Neuronal stem cell (in vitro differentiated cells): ENCODE results near the gene MCM10.

Experiments
- DNase-seq: peaks from one replicate; pipeline ENCODE4 v3.0.0-alpha.2; 2013; ENCODE audit warnings: low spot score
- H2AFZ ChIP-seq: one replicate; pipeline ENCODE4 v1.6.1; 2013; ENCODE audit warnings: mild to moderate bottlenecking, low read length, inconsistent platforms
- H2AK5ac ChIP-seq: 2 replicates; pipeline ENCODE4 v1.6.1; 2013; ENCODE audit warnings: low read depth, mild to moderate bottlenecking, inconsistent platforms, low read length, moderate library complexity, mixed read lengths
- H2BK120ac ChIP-seq: 2 replicates; pipeline ENCODE4 v1.6.1; 2013; ENCODE audit warnings: low read depth, mild to moderate bottlenecking, inconsistent platforms, low read length, moderate library complexity, mixed read lengths
- H2BK12ac ChIP-seq: one replicate; pipeline ENCODE4 v1.6.1; 2013; ENCODE audit warnings: low read length, inconsistent platforms
- H2BK15ac ChIP-seq: 2 replicates; pipeline ENCODE4 v1.6.1; 2013; ENCODE audit warnings: mild to moderate bottlenecking, low read length, inconsistent platforms, mixed read lengths
- H2BK5ac ChIP-seq: one replicate; pipeline ENCODE4 v1.6.1; 2013; ENCODE audit warnings: inconsistent platforms, mild to moderate bottlenecking, low read length, moderate library complexity
- H3K14ac ChIP-seq: one replicate; pipeline ENCODE4 v1.6.1; 2013; ENCODE audit warnings: low read length, inconsistent platforms
- H3K18ac ChIP-seq: 2 replicates; pipeline ENCODE4 v1.6.1; 2013; ENCODE audit warnings: low read length, inconsistent platforms
- H3K23ac ChIP-seq: 2 replicates; pipeline ENCODE4 v1.6.1; 2013; ENCODE audit warnings: low read depth, mild to moderate bottlenecking, mixed read lengths, low read length, inconsistent platforms; ENCODE audit not compliant: poor library complexity
- H3K27ac ChIP-seq: replicated peaks from 3 replicates; pipeline ENCODE4 v1.5.1; 2013; ENCODE audit warnings: low read length, inconsistent platforms
- H3K27me3 ChIP-seq, 3 experiments: 2 replicates each; pipeline ENCODE4 v1.6.1; 2013; ENCODE audit warnings: low read length in 3 of 3, mild to moderate bottlenecking in 2 of 3, inconsistent platforms in 1 of 3, low read depth in 1 of 3, mixed read lengths in 1 of 3, moderate library complexity in 1 of 3; ENCODE audit not compliant: control insufficient read depth in 3 of 3, insufficient read depth in 3 of 3
- H3K36me3 ChIP-seq, 2 donors: replicated peaks in 1 of 2; 2 replicates each; pipeline ENCODE4 v1.6.1; 2013; ENCODE audit warnings: low read length in 2 of 2; ENCODE audit not compliant: control insufficient read depth in 2 of 2, insufficient read depth in 2 of 2
- H3K4ac ChIP-seq: 2 replicates; pipeline ENCODE4 v1.6.1; 2013; ENCODE audit warnings: inconsistent platforms, mild to moderate bottlenecking, low read length, moderate library complexity
- H3K4me1 ChIP-seq, 2 donors: 1 replicate in 1 of 2; 2 replicates in 1 of 2; pipeline ENCODE4 v1.6.1; 2013; ENCODE audit warnings: low read length in 2 of 2, low read depth in 1 of 2; ENCODE audit not compliant: control insufficient read depth in 2 of 2, insufficient read depth in 1 of 2
- H3K4me2 ChIP-seq: one replicate; pipeline ENCODE4 v1.6.1; 2013; ENCODE audit warnings: mild to moderate bottlenecking, low read length, inconsistent platforms; ENCODE audit not compliant: insufficient read depth, poor library complexity, severe bottlenecking
- H3K4me3 ChIP-seq, 2 donors: 2 replicates each; pipeline ENCODE4 v1.5.1; 2013; ENCODE audit warnings: low read length in 2 of 2, mild to moderate bottlenecking in 2 of 2, inconsistent platforms in 1 of 2, moderate library complexity in 1 of 2
- H3K79me1 ChIP-seq: one replicate; pipeline ENCODE4 v1.6.1; 2013; ENCODE audit warnings: low read depth, mild to moderate bottlenecking, inconsistent platforms, low read length, moderate library complexity
- H3K9ac ChIP-seq: one replicate; pipeline ENCODE4 v1.6.1; 2013; ENCODE audit warnings: mild to moderate bottlenecking, low read depth, low read length, inconsistent platforms; ENCODE audit not compliant: poor library complexity
- H3K9me3 ChIP-seq, 2 donors: replicated peaks in 1 of 2; 2 replicates each; pipeline versions ENCODE3 to v1.6.1; 2013; ENCODE audit warnings: low read length in 2 of 2, mild to moderate bottlenecking in 2 of 2, inconsistent platforms in 1 of 2, low read depth in 1 of 2, mixed read lengths in 1 of 2, moderate library complexity in 1 of 2; ENCODE audit not compliant: control insufficient read depth in 2 of 2, insufficient read depth in 1 of 2
- H4K8ac ChIP-seq: one replicate; pipeline ENCODE4 v1.6.1; 2013; ENCODE audit warnings: low read depth, mild to moderate bottlenecking, inconsistent platforms, low read length, moderate library complexity
- H4K91ac ChIP-seq: one replicate; pipeline ENCODE4 v1.6.1; 2013; ENCODE audit warnings: low read length, low read depth, mild to moderate bottlenecking, inconsistent platforms; ENCODE audit not compliant: poor library complexity
- WGBS, 2 donors: extraction: QIAGEN DNeasy Blood & Tissue Kit; methylation state at CpG; one replicate each; pipeline ENCODE4 v1.1.7; 2013; ENCODE audit warnings: missing lambda C conversion rate in 2 of 2, mixed read lengths in 1 of 2; ENCODE audit not compliant: insufficient read length in 2 of 2, insufficient replicate concordance in 1 of 2; ENCODE audit errors: extremely low coverage in 2 of 2; 5-methylcytosine and 5-hydroxymethylcytosine counted together

MCM10 gene

GRCh38 chr10:13173616-13174015, 12.3 kb downstream of the MCM10 start:
- Histone ChIP-seq H3K27ac (no peak overlapping the region), H3K14ac (no peak overlapping the region), H4K8ac (no peak overlapping the region), H2BK12ac (no peak overlapping the region), H4K91ac (no peak overlapping the region), H2AK5ac (no peak overlapping the region), H3K4me1 (no peaks in the 10 kb centered on the region), H3K23ac (no peak overlapping the region), H3K27me3 (no peaks in the 10 kb centered on the region), H3K4me2 (no peak overlapping the region), H3K4me3 (no peak overlapping the region), H3K9ac (no peak overlapping the region), H2BK5ac (no peak overlapping the region), H3K18ac (no peak overlapping the region), H2AFZ (no peak overlapping the region), H3K79me1 (no peaks in the 10 kb centered on the region), H2BK120ac (no peak overlapping the region), H3K4ac (no peak overlapping the region), H3K36me3 (peaks cover 28 to 98% of the 10 kb centered on the region in 2 donors), H3K9me3 (no peaks in the 10 kb centered on the region), H2BK15ac (no peak overlapping the region)
- no CpG with 5 or more reads among the region's 2 CpGs for WGBS, 2 donors
- no peak for DNase-seq

DNA sequence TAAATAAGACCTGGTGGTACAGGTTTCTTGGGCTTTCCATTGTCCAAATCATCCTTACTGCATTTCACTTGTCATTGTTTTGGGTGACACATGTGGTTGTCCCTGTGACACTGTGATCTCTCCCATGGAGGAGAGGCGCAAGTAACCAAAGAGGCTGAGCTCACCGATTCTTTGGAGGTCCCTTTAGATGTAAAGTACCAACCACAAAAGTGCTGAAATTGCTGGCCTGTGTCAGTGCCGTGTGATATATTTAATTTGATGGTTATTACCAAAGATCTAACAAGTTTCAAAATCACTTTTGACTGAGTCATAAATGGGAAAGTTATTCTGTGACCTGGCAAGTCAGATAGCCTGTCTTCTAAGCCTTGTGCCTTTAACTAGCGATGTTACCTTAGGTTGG, 19.4 kb downstream of the MCM10 start:
- Histone ChIP-seq H3K9ac (no peak overlapping the region), H3K79me1 (no peaks in the 10 kb centered on the region), H3K14ac (no peak overlapping the region), H3K4me3 (no peak overlapping the region), H2BK15ac (no peak overlapping the region), H3K27me3 (no peaks in the 10 kb centered on the region), H3K23ac (no peak overlapping the region), H3K18ac (no peak overlapping the region), H3K4ac (no peak overlapping the region), H3K36me3 (peaks cover 37 to 99% of the 10 kb centered on the region in 2 donors), H2AFZ (no peak overlapping the region), H4K8ac (no peak overlapping the region), H2BK12ac (no peak overlapping the region), H2BK120ac (no peak overlapping the region), H2BK5ac (no peak overlapping the region), H3K9me3 (peaks cover 2 to 4% of the 10 kb centered on the region in 2 donors), H3K4me2 (no peak overlapping the region), H3K4me1 (no peaks in the 10 kb centered on the region), H3K27ac (no peak overlapping the region), H4K91ac (no peak overlapping the region), H2AK5ac (no peak overlapping the region)
- no peak for DNase-seq
- no CpG with 5 or more reads among the region's 4 CpGs for WGBS, 2 donors

GRCh38 chr10:13182424-13182823, 21.1 kb downstream of the MCM10 start:
- Histone ChIP-seq H3K27me3 (no peaks in the 10 kb centered on the region), H3K4me2 (no peak overlapping the region), H3K4me1 (no peaks in the 10 kb centered on the region), H3K36me3 (peaks cover 45 to 99% of the 10 kb centered on the region in 2 donors), H4K8ac (no peak overlapping the region), H3K18ac (no peak overlapping the region), H2BK120ac (no peak overlapping the region), H3K9me3 (peaks cover 4 to 19% of the 10 kb centered on the region in 2 donors), H2AFZ (no peak overlapping the region), H3K14ac (no peak overlapping the region), H2BK12ac (no peak overlapping the region), H2BK15ac (no peak overlapping the region), H3K4ac (no peak overlapping the region), H2BK5ac (no peak overlapping the region), H4K91ac (no peak overlapping the region), H2AK5ac (no peak overlapping the region), H3K79me1 (no peaks in the 10 kb centered on the region), H3K9ac (no peak overlapping the region), H3K4me3 (no peak overlapping the region), H3K27ac (no peak overlapping the region), H3K23ac (no peak overlapping the region)
- no CpG with 5 or more reads among the region's 1 CpG for WGBS, 2 donors
- no peak for DNase-seq

- Histone ChIP-seq H2BK120ac (no peak overlapping the region), H3K4me1 (no peaks in the 10 kb centered on the region), H3K79me1 (no peaks in the 10 kb centered on the region), H3K36me3 (peaks cover 49 to 99% of the 10 kb centered on the region in 2 donors), H3K4me2 (no peak overlapping the region), H3K27ac (no peak overlapping the region), H2AK5ac (no peak overlapping the region), H3K4ac (no peak overlapping the region), H3K18ac (no peak overlapping the region), H3K23ac (no peak overlapping the region), H4K91ac (no peak overlapping the region), H2AFZ (no peak overlapping the region), H3K14ac (no peak overlapping the region), H2BK5ac (no peak overlapping the region), H2BK12ac (no peak overlapping the region), H4K8ac (no peak overlapping the region), H2BK15ac (no peak overlapping the region), H3K9me3 (peaks cover 4 to 19% of the 10 kb centered on the region in 2 donors), H3K4me3 (no peak overlapping the region), H3K9ac (no peak overlapping the region), H3K27me3 (no peaks in the 10 kb centered on the region)
- no CpG with 5 or more reads among the region's 5 CpGs for WGBS, 2 donors
- no peak for DNase-seq
These were observed 22.3 kb downstream of the MCM10 start for GRCh38 chr10:13183625-13184024.
